K562 (cell line): ENCODE data around the gene SLC26A5. TPM values are rescaled to one million over a fixed set of nuclear protein-coding genes. Genes with fewer than 3 reads are reported as not detected.
A peak's percentile ranks its signal among the peaks of the same experiment; 100 is the strongest.

Experiments
- E2F4 ChIP-seq: sonication (generic); formaldehyde crosslinking; IDR thresholded peaks from 2 replicates; pipeline ENCODE4 v1.8.0; 2022; ENCODE audit warnings: mild to moderate bottlenecking, low read depth, missing genetic modification reagents
- FOXP4 ChIP-seq: sonication (generic); formaldehyde crosslinking; IDR thresholded peaks from 2 replicates; pipeline ENCODE4 v1.8.0; 2022; ENCODE audit warnings: mild to moderate bottlenecking, missing genetic modification reagents, borderline replicate concordance
- MED1 ChIP-seq: sonication (generic); formaldehyde crosslinking; IDR thresholded peaks from 2 replicates; pipeline ENCODE4 v1.8.1; 2023; ENCODE audit warnings: missing genetic modification reagents, borderline replicate concordance
- RERE ChIP-seq: sonication (generic); formaldehyde crosslinking; IDR thresholded peaks from 2 replicates; pipeline ENCODE4 v1.8.0; 2023; ENCODE audit warnings: missing genetic modification reagents, mild to moderate bottlenecking, borderline replicate concordance
- SRF ChIP-seq, 2 experiments: fragments of 250-450, 450-650 bp in 1 of 2; sonication (Bioruptor Pico) in 1 of 2; sonication (generic) in 1 of 2; formaldehyde crosslinking; IDR thresholded peaks; 2 replicates each; pipeline versions ENCODE4 v1.5.0 to v1.5.1; 2020 to 2022; ENCODE audit warnings: mild to moderate bottlenecking in 1 of 2, missing genetic modification reagents in 1 of 2
- ZBTB12 ChIP-seq: fragments of 250-450 bp; sonication (Bioruptor Pico); IDR thresholded peaks from 2 replicates; pipeline ENCODE4 v1.4.0; 2020
- ZNF146 ChIP-seq: IDR thresholded peaks from one replicate; pipeline ENCODE4 v1.6.1; 2018; ENCODE audit warnings: missing compliant biosample characterization; ENCODE audit not compliant: unreplicated experiment
- ZNF280B ChIP-seq: fragments of 250-450 bp; sonication (Bioruptor Pico); IDR thresholded peaks from 2 replicates; pipeline ENCODE4 v1.5.1; 2021; ENCODE audit warnings: mild to moderate bottlenecking
- ZNF518B ChIP-seq: fragments of 250-450 bp; sonication (Bioruptor Pico); IDR thresholded peaks from 2 replicates; pipeline ENCODE4 v1.5.0; 2021; ENCODE audit warnings: mild to moderate bottlenecking, moderate library complexity
- ZZZ3 ChIP-seq: fragments of 450-650 bp; IDR thresholded peaks from 2 replicates; pipeline ENCODE4 v1.6.1; 2016; ENCODE audit warnings: antibody characterized with exemption, mild to moderate bottlenecking, moderate library complexity
- polyA plus RNA-seq, 8 experiments: library from polyadenylated mRNA; depleted of rRNA in 4 of 8; stranded (reverse) in 5 of 8; unstranded in 3 of 8; fragments of >200 nt; fragmentation: Nextera tagmentation in 2 of 8; fragmentation: Illumina TruSeq in 1 of 8; extraction: Ambion mirVana in 2 of 8; extraction: Trizol in 1 of 8; gene quantifications; 2 replicates each; pipeline versions ENCODE4 v1.2.1 to v1.2.3, GENCODE V29; 2011 to 2014; ENCODE audit warnings: inconsistent platforms in 1 of 8, missing spikeins in 1 of 8
- total RNA-seq, 7 experiments: library from RNA; depleted of rRNA in 6 of 7; stranded (reverse); fragments of >200 nt in 6 of 7; fragmentation: Illumina TruSeq in 2 of 7; extraction: Trizol in 2 of 7; gene quantifications; 2 replicates each; pipeline versions ENCODE4 v1.2.1 to v1.2.3, GENCODE V29; 2011 to 2021; ENCODE audit warnings: low replicate concordance in 1 of 7

SLC26A5 gene
- total and polyA plus RNA-seq, 9 of the 15 experiments (the other 6 are each of a cell fraction or from before 2014, with no cell fraction given) = not detected

- 0 out of 2 replicates have a peak, but pooled peaks have one; percentile 35 for TF ChIP-seq FOXP4 (CRISPR knock-in tag)
- no peak for TF ChIP-seq ZNF518B (CRISPR knock-in tag)
- peak; percentile 88 for TF ChIP-seq ZZZ3
- no peak for TF ChIP-seq SRF (CRISPR knock-in tag; IDR thresholded peaks at IDR 0.05)
- TF ChIP-seq ZNF146 (CRISPR knock-in tag) = no peak
- 0 out of 2 replicates have a peak, but pooled peaks have one; percentile 48 for TF ChIP-seq E2F4 (CRISPR knock-in tag)
- no peak for TF ChIP-seq ZBTB12 (CRISPR knock-in tag)
- no peak for TF ChIP-seq ZNF280B (CRISPR knock-in tag)
- no peak for TF ChIP-seq RERE (CRISPR knock-in tag)
- no peak for TF ChIP-seq MED1 (CRISPR knock-in tag)
Observed at GRCh38 chr7:103347507-103348267, 98.3 kb downstream of the SLC26A5 start, which contains the start of gene PSMC2 (continued).
